Transverse colon (tissue), 4 donors: Measurements from ENCODE around the gene RPTOR. TPM values are rescaled to one million over a fixed set of nuclear protein-coding genes. Genes with fewer than 3 reads are reported as not detected.
"Not testable (repeated sequence)": the region's sequence is repeated elsewhere in the genome, so short reads cannot be mapped to it uniquely, and the experiment has no call there.

Experiments
- DNase-seq: peaks from one replicate; pipeline ENCODE4 v3.0.0-alpha.2; 2019
- H3K27ac ChIP-seq, 4 donors: fragments of 200-600 bp; sonication (generic); 2 replicates each; pipeline ENCODE4 v1.5.1; 2016 to 2018; ENCODE audit warnings: inconsistent platforms in 4 of 4
- H3K27me3 ChIP-seq: fragments of 200-600 bp; sonication (generic); 2 replicates; pipeline ENCODE4 v1.5.1; 2017; ENCODE audit warnings: inconsistent platforms
- H3K36me3 ChIP-seq, 4 donors: fragments of 200-600 bp; sonication (generic); 2 replicates each; pipeline ENCODE4 v1.5.1; 2017 to 2019; ENCODE audit warnings: inconsistent platforms in 4 of 4
- H3K4me1 ChIP-seq, 4 donors: fragments of 200-600 bp; sonication (generic); 2 replicates each; pipeline ENCODE4 v1.5.1; 2017 to 2020; ENCODE audit warnings: inconsistent platforms in 4 of 4
- H3K4me3 ChIP-seq, 4 donors: fragments of 200-600 bp; sonication (generic); 1 replicate in 1 of 4; 2 replicates in 3 of 4; pipeline versions ENCODE4 v1.5.1 to v1.6.1; 2017 to 2019; ENCODE audit warnings: inconsistent platforms in 4 of 4
- H3K9me3 ChIP-seq, 2 donors: fragments of 200-600 bp; sonication (generic); 2 replicates each; pipeline ENCODE4 v1.5.1; 2017 to 2019; ENCODE audit warnings: inconsistent platforms in 2 of 2
- CTCF ChIP-seq, 5 experiments: fragments of 200-600 bp in 3 of 5; fragments of 450-650 bp in 2 of 5; sonication (generic) in 3 of 5; IDR thresholded peaks; 1 replicate in 2 of 5; 2 replicates in 3 of 5; pipeline ENCODE4 v1.5.1; 2016 to 2017; ENCODE audit warnings: antibody characterized with exemption in 5 of 5, inconsistent platforms in 3 of 5, mild to moderate bottlenecking in 2 of 5, moderate library complexity in 1 of 5
- EP300 ChIP-seq: sonication (generic); formaldehyde crosslinking; IDR thresholded peaks from one replicate; pipeline ENCODE4 v1.6.1; 2017; ENCODE audit warnings: antibody characterized with exemption, low read depth
- POLR2A ChIP-seq: fragments of 450-650 bp; IDR thresholded peaks from one replicate; pipeline ENCODE4 v1.6.1; 2016; ENCODE audit warnings: antibody characterized with exemption, mild to moderate bottlenecking, moderate library complexity
- POLR2AphosphoS5 ChIP-seq, 3 donors: sonication (generic); formaldehyde crosslinking; IDR thresholded peaks; one replicate each; pipeline ENCODE4 v1.6.1; 2016; ENCODE audit warnings: antibody characterized with exemption in 3 of 3
- WGBS, 2 donors: methylation state at CpG; one replicate each; pipeline ENCODE4 v1.1.5; 2018; ENCODE audit warnings: low coverage in 1 of 2; 5-methylcytosine and 5-hydroxymethylcytosine counted together
- in situ Hi-C, 4 donors: fragments of 200-750 bp; cut with MboI; loops; one replicate each; pipeline versions ENCODE4 v1.15.0 to v1.15.1; 2017; ENCODE audit warnings: low sequenced_read_pairs in 3 of 4, low pct_ligation_motif_present in 1 of 4, low pct_unique_long_range_greater_than_20kb in 1 of 4
- intact Hi-C: fragments of 100-400 bp; cut with DNase I; formaldehyde crosslinking; loops from one replicate; pipeline ENCODE4 v1.15.1; 2023; ENCODE audit warnings: low total_unique reads
- total RNA-seq, 4 donors: library from RNA; depleted of rRNA; stranded (reverse); fragments of >200 nt; gene quantifications; one replicate each; pipeline ENCODE4 v1.1.0, GENCODE V29; 2016

The RPTOR gene
- total RNA-seq, 4 donors from 2014 or later: 28.9 to 79.3 (median 48.0) TPM

- Histone ChIP-seq H3K27me3 (no peaks in the 10 kb centered on the region), H3K36me3 (no peaks in the 10 kb centered on the region), H3K4me3 (no peak overlapping the region), H3K27ac (no peak overlapping the region), H3K9me3 (no peaks in the 10 kb centered on the region), H3K4me1 (peaks cover 0 to 12% (median 2%) of the 10 kb centered on the region in 4 donors)
- no peak for DNase-seq
- no peak for TF ChIP-seq EP300
- in situ Hi-C loops: no loop called here
- 95 to 100% methylated on average over 1 to 14 of the region's 14 CpGs for WGBS, 2 donors
- intact Hi-C loops: no loop called here
These were observed 151.8 kb downstream of the RPTOR start for GRCh38 chr17:80696456-80696855.

- intact Hi-C loops: no loop called here
- H3K36me3 ChIP-seq: no peaks in the 10 kb centered on the region
- H3K27ac ChIP-seq: no peak overlapping the region
- H3K27me3 ChIP-seq: no peaks in the 10 kb centered on the region
- no peak for TF ChIP-seq POLR2A
- no peak for TF ChIP-seq EP300
- TF ChIP-seq POLR2AphosphoS5 (IDR thresholded peaks at IDR 0.05): no peak
- TF ChIP-seq CTCF (IDR thresholded peaks at IDR 0.05): no peak
- 88 to 92% methylated on average over 2 to 5 of the region's 5 CpGs for WGBS, 2 donors
- in situ Hi-C loops: no loop called here
- H3K4me1 ChIP-seq: peaks cover 0 to 12% (median 2%) of the 10 kb centered on the region in 4 donors
- no peak for DNase-seq
- H3K4me3 ChIP-seq: no peak overlapping the region
- H3K9me3 ChIP-seq: no peaks in the 10 kb centered on the region
These were observed 152.3 kb downstream of the RPTOR start for GRCh38 chr17:80696964-80697363.

GRCh38 chr17:80698297-80698696 is 153.7 kb downstream of the RPTOR start:
- TF ChIP-seq EP300 (no peak), POLR2AphosphoS5 (IDR thresholded peaks at IDR 0.05) (no peak), CTCF (IDR thresholded peaks at IDR 0.05) (no peak), POLR2A (no peak)
- H3K27me3 ChIP-seq: no peaks in the 10 kb centered on the region
- H3K27ac ChIP-seq: no peak overlapping the region
- peaks cover 0 to 12% (median 2%) of the 10 kb centered on the region in 4 donors for H3K4me1 ChIP-seq
- no peak for DNase-seq
- no peak overlapping the region for H3K4me3 ChIP-seq
- in situ Hi-C loops: no loop called here
- H3K36me3 ChIP-seq: no peaks in the 10 kb centered on the region
- 91 to 97% methylated on average over 5 to 14 of the region's 14 CpGs for WGBS, 2 donors
- H3K9me3 ChIP-seq: no peaks in the 10 kb centered on the region
- intact Hi-C loops: no loop called here

GRCh38 chr17:80699205-80699604 is 154.6 kb downstream of the RPTOR start:
- H3K27me3 ChIP-seq, H3K9me3 ChIP-seq, intact Hi-C loops, in situ Hi-C loops, H3K36me3 ChIP-seq, H3K4me3 ChIP-seq, DNase-seq, H3K27ac ChIP-seq: not testable (repeated sequence)
- peaks cover 0 to 12% (median 2%) of the 10 kb centered on the region in 4 donors for H3K4me1 ChIP-seq
- 86% methylated on average over 2 of the region's 3 CpGs; no CpG with 5 or more reads in 1 of the 2 donors for whole genome bisulfite sequencing, 2 donors

- Histone ChIP-seq H3K36me3 (no peaks in the 10 kb centered on the region), H3K27ac (no peak overlapping the region), H3K4me1 (peaks cover 0 to 8% (median 0%) of the 10 kb centered on the region in 4 donors), H3K27me3 (no peaks in the 10 kb centered on the region), H3K4me3 (no peak overlapping the region), H3K9me3 (no peaks in the 10 kb centered on the region)
- in situ Hi-C loops: no loop called here
- DNase-seq: no peak
- TF ChIP-seq CTCF (IDR thresholded peaks at IDR 0.05): no peak
- no peak for TF ChIP-seq POLR2AphosphoS5 (IDR thresholded peaks at IDR 0.05)
- no peak for TF ChIP-seq EP300
- intact Hi-C loops: no loop called here
- 80 to 92% methylated on average over 1 to 9 of the region's 9 CpGs for WGBS, 2 donors
These were observed 157.1 kb downstream of the RPTOR start for GRCh38 chr17:80701730-80702129.
